HG02571 (cell line): Measurements from ENCODE around the gene SYCN.

Experiments
- ATAC-seq: cut with Tn5 transposase; IDR thresholded peaks from one replicate; pipeline ENCODE4 v1.9.1; 2021; ENCODE audit warnings: mild to moderate bottlenecking, moderate library complexity; ENCODE audit not compliant: unreplicated experiment

SYCN gene

GRCh38 chr19:39173502-39173991 lies 30.5 kb downstream of the SYCN start:
- no peak for ATAC-seq

GRCh38 chr19:39172700-39173501 lies 31.2 kb downstream of the SYCN start:
- no peak for ATAC-seq

DNA sequence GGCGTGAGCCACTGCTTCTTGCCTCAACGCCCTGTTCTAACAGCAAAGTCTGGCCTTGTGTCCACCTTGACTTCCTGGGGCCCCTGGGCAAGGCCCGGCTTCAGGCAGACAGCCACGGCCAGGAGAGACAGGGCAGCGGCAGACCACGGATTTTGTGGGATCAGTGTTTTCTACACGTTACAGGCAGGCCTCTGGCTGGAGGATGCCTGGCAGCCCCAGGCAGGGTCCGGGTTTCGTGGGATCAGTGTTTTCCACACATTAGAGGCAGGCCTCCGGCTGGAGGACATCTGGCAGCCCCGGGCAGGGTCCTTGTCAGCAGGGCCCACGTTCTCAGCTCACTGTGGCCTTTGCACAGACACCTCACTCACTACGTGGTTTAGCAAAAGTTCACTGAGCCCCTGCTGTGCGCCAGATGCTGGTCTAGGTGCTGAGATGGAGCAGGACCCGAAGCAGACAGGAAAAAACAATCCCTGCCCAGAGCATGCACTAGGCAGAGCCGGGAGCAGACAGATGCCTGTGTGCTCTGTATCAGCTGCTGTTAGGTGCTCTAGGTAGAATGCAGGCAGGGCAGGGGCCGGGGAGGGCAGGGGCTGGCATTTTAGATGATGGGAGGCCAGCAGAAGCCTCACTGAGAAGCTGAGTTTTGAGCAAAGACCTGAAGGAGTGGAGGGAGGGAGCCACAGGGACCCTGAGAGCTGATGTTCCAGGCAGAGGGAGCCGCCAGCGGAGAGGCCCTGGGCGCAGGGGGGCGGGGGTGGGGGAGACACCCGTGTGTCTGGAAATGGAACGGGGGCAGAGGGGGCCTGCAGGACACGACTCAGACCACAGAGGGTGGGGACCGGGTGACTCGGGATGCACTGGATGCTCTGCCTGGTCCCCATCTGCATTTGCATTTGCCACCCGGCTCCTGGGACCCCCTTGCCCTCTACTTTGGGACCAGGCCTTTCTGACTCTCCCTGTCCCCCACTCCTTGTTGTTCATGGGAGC lies 32.3 kb downstream of the SYCN start:
- ATAC-seq, result no peak

- ATAC-seq, result no peak
Measured at GRCh38 chr19:39170386-39171231, 33.5 kb downstream of the SYCN start.

GRCh38 chr19:39169143-39169810 lies 34.8 kb downstream of the SYCN start:
- ATAC-seq, result no peak

DNA sequence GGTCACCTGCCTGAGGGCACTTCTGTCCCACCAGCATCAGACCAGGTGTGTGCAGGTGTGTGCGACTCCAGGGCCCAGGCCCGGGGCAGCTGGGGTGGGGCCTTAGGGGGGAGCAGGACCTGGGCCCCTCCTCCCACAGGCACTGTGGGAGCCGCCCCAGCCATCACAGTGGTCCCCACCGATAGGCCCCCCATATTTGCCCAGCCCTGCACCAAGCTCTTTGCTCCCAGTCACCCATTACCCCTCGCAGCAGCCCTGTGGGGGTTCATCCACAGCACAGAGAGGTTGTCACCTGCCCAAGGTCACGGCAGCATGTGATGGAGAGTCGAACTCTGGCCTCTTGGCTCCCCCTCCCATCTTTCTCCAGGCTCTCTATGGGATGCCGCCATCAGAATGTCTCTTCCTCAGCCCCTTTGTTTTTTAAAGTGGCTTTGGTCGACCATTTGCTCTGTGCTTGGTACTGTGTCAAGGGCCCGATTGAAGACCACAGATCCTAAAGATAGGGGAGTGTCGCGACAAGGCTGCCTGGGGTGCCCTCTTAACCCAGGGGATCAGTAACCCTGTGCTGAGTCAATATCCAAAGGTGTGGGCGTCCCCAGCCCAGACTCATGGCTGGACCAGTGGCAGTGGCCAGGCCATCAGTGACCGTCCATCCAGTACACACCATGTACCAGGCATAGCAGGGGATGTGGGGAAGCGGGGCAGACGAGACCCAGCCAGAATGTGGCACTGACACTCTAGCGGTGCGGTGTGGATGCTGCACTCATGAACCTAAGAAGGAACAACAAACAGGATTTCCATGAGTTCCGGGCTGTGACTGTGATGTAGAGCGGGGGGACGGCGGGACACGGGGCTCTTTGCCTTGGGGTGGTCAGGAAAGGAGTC lies 35.6 kb downstream of the SYCN start:
- no peak for ATAC-seq

- ATAC-seq, result no peak
Measured at GRCh38 chr19:39167461-39168257, 36.4 kb downstream of the SYCN start.

DNA sequence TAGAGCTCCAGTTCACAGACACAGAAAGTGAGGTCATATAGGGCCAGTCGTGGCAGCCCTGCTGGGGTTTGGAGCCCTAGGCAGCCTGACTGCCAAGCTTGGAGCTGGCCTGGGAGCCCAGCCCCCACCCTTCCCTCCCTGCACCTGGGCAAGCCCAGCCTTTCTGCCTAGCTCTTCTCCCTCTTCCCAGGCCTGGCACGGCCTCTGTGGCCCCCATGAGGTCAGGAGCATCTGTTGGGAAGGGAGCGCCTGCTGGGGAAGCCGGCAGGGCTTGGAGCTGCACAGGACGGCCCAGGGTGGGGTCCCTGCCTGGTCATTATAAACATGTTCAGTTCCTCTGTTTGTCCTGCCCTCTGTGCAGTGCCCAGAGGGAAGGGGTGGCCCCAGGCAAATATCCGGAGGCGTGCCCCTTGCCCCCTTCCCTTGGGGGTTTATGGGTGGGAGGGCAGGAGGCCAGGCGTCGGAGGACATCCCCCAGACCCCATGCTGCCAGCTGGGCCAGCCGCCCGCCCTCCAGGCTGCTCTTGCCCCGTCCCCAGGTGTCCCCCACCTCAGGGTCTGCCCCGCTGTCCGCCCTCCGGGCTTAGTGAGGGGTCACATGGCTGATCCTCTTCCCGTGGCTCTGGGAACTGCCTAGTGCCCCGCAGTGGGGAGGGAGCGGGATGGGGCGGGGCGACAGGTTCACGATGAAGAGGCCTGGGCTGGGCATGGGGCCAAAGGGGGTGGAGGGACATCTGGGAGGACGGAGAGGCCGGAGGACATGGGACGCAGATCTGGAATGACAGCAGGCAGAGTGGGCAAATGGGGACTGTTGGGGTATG lies 37.3 kb downstream of the SYCN start:
- ATAC-seq, result no peak

DNA sequence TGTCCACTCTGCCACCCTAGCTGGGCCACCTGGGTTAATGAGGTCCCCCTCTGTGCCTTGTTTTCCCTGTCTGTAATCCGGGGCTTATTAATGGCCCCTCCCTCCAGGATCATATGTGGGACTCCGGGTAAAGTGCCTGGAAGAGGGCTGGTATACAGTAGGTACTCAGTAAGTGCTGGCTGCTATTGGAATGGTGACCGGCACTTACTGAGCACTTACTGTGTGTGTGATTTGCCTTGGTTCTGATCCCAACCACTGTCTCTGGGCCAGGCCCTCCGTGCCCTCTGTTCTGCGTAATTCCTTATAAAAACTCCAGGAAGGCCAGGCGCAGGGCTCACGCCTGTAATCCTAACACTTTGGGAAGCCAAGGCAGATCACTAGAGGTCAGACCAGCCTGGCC lies 38.2 kb downstream of the SYCN start:
- ATAC-seq, result no peak

DNA sequence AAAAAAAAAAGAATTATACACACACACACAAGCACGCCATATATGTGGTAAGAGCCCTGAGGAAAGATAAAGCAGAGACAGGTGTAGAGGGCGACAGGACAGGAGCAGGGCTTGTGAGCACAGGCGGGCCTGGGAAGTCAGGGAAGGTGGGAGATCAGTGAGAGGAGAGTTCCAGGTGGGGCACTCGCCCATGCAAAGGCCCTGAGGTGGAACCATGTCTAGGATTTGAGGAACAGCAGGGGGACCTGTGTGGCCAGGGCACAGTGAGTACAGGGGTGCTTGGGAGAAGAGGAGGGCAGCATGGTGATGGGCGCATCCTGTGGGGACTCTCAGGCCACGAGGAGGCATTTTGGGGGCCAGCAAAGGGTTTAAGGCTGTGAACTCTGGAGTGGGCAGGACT lies 39.8 kb downstream of the SYCN start:
- no peak for ATAC-seq

DNA sequence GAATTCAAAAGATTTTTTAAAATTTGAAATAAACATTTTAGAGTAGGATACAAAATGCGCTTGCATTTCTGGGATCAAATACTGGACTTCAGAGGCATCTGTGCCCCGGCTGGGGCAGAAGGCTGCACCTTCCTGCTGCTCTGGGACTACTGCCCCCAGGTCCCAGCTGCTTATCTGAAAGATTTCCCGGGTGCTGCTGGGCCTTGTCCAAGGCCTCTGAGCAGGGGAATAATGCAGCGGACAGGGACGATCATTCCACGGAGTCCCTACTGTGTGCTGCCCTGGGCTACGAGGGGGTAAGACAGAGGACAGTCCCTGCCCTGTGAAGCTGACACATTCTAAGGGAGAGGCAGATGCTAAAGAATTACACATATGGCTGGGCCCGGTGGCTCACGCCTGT lies 40.4 kb downstream of the SYCN start:
- ATAC-seq, result no peak

- ATAC-seq, result no peak
Measured at GRCh38 chr19:39162441-39163043, 41.5 kb downstream of the SYCN start.

GRCh38 chr19:39160889-39161672 lies 43.0 kb downstream of the SYCN start:
- ATAC-seq, result no peak

- ATAC-seq, result no peak
Measured at GRCh38 chr19:39160523-39160861, 43.6 kb downstream of the SYCN start.

- no peak for ATAC-seq
Measured at GRCh38 chr19:39158646-39159260, 45.3 kb downstream of the SYCN start.

DNA sequence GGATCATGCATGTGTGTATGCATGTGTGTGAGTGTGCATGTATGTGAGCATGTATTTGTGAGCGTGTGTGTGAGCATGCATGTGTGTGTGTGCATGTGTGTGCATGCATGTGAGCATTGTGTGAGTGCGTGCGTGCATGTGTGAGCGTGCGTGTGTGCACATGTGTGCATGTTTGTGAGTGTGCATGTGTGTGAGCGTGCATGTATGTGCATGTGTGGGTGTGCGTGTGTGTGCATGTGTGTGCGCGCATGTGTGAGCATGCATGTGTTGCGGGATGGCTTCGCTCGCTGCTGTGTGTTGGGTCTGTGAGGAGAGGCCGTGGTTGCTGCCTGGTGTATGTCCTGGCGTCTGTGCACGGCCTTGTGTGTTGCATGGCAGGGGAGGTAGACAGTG lies 46.1 kb downstream of the SYCN start:
- ATAC-seq, result no peak
